ENCODE data around the gene SEMA3A. TPM values are rescaled to one million over a fixed set of nuclear protein-coding genes. Genes with fewer than 3 reads are reported as not detected.

The SEMA3A gene
- total and polyA plus RNA-seq, 8 donors, result 6.1 to 32.5 (median 23.8) TPM

DNA sequence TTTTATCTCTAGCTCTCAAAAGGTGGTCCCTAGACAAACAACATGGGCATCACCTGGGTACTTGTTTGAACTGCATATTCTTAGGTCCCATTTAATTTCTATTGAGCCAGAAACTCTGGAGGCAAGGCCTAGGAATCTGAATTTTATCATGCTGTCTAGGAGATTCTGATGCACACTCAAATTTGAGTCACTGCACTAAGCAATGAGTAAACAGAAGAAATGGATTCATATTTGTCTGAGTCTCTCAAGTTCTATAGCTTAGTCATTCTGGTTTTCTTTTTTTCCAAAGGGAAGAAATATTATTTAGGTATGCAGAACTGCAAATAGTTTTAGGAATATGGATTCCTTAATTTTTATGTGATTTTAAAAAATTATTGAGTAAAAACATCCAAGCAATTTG is 185.5 kb downstream of the SEMA3A start:
- no peak for ATAC-seq
- no peak overlapping the region for H3K4me3 ChIP-seq
- H3K9me3 ChIP-seq, result no peaks in the 10 kb centered on the region
- no peaks in the 10 kb centered on the region for H3K27me3 ChIP-seq
- DNase-seq, result no peak
- intact Hi-C loops (cut with DNase I), result no loop called here
- H3K27ac ChIP-seq, result no peak overlapping the region
- H3K4me1 ChIP-seq, result no peaks in the 10 kb centered on the region
- no peaks in the 10 kb centered on the region for H3K36me3 ChIP-seq
- TF ChIP-seq, protein P1, sequence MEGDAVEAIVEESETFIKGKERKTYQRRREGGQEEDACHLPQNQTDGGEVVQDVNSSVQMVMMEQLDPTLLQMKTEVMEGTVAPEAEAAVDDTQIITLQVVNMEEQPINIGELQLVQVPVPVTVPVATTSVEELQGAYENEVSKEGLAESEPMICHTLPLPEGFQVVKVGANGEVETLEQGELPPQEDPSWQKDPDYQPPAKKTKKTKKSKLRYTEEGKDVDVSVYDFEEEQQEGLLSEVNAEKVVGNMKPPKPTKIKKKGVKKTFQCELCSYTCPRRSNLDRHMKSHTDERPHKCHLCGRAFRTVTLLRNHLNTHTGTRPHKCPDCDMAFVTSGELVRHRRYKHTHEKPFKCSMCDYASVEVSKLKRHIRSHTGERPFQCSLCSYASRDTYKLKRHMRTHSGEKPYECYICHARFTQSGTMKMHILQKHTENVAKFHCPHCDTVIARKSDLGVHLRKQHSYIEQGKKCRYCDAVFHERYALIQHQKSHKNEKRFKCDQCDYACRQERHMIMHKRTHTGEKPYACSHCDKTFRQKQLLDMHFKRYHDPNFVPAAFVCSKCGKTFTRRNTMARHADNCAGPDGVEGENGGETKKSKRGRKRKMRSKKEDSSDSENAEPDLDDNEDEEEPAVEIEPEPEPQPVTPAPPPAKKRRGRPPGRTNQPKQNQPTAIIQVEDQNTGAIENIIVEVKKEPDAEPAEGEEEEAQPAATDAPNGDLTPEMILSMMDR (IDR thresholded peaks at IDR 0.05), result no peak

DNA sequence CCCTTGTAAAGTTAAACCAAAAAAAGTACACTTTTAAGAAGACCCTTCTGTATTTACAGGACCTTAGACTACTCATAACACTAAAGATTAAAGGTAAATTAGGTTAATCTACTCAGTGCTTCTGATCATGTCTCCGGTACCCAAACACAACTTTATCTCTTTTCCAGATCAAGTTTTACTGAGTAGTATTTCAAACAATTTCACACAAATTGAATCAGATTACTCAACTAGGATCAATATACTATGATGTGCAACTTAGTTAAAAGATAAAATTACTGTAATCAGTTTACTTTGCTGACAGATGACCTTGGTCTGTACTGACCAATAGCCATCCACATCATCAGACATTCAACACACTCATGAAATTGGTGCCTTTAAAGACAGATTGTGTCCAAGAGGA is 191.4 kb downstream of the SEMA3A start:
- no peaks in the 10 kb centered on the region for H3K9me3 ChIP-seq
- DNase-seq (no peak), ATAC-seq (no peak)
- H3K4me3 ChIP-seq, result no peak overlapping the region
- no peak overlapping the region for H3K27ac ChIP-seq
- H3K36me3 ChIP-seq, result no peaks in the 10 kb centered on the region
- intact Hi-C loops (cut with DNase I), result no loop called here
- TF ChIP-seq, protein P1 (IDR thresholded peaks at IDR 0.05), result no peak
- H3K27me3 ChIP-seq, result no peaks in the 10 kb centered on the region
- H3K4me1 ChIP-seq, result no peaks in the 10 kb centered on the region

DNA sequence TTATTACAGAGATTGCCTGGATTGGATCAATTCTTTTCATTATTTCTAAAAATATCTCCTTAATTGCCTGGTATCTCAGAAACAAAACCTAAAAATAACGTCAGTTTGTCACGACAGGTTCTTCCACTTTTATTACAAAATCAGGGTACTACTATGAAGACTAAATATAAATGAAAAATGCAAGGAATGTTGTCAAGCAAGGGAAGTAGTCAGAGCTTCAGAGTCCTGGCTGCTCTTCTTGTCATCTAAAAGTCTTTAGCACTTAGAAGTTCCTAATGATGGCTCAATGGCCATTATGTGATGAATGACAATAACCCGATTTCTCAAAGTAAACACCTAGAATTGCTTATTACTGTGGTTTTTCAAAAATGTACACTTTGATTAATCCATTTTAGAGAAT is 192.2 kb downstream of the SEMA3A start:
- no peaks in the 10 kb centered on the region for H3K27me3 ChIP-seq
- no peak overlapping the region for H3K4me3 ChIP-seq
- H3K27ac ChIP-seq, result no peak overlapping the region
- peak; percentile 54 for ATAC-seq
- no peaks in the 10 kb centered on the region for H3K4me1 ChIP-seq
- intact Hi-C loops (cut with DNase I), result no loop called here
- H3K36me3 ChIP-seq, result no peaks in the 10 kb centered on the region
- TF ChIP-seq, protein P1 (IDR thresholded peaks at IDR 0.05), result no peak
- DNase-seq, result no peak
- no peaks in the 10 kb centered on the region for H3K9me3 ChIP-seq

DNA sequence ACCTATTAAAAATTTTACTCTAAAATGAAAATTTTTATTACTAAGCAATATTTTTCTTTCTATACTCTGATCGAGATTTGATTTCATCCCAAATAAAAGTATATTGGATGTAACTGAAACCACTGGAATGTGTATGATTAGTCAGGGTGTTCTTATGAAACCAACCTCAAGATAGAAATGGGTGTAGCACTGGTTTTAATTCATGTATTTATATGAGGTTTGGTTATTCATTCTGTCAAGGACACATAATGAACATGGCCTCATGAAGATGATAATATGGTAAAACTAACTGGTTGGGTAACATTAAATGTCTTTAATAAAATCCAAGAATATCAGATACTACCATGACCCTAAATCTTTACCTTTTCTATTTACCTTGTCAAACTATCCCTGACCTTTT is 197.7 kb downstream of the SEMA3A start:
- H3K36me3 ChIP-seq, result no peaks in the 10 kb centered on the region
- H3K4me1 ChIP-seq, result no peaks in the 10 kb centered on the region
- intact Hi-C loops (cut with DNase I), result no loop called here
- ATAC-seq (no peak), DNase-seq (no peak)
- no peaks in the 10 kb centered on the region for H3K27me3 ChIP-seq
- H3K9me3 ChIP-seq, result no peaks in the 10 kb centered on the region
- TF ChIP-seq, protein P1 (IDR thresholded peaks at IDR 0.05), result no peak
- no peak overlapping the region for H3K27ac ChIP-seq
- no peak overlapping the region for H3K4me3 ChIP-seq

DNA sequence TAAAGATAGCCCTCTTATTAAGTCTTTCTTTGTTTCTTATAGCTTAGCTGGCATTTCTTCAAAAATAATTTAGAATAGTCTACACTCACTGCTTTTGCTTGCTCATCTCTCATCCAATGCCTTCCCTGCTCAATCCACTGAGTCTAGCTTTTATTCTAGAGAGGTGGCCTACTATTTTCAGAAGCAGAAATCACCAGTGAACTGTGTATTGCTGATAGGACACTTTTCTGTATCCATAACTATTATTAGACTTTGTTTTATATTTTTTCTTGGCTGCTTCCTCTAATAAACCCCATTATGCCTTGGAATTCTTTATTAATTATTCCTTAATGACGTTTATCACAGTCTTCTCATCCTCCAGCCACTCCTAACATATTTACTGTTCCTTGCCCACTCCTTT is 206.8 kb downstream of the SEMA3A start:
- TF ChIP-seq, protein P1 (IDR thresholded peaks at IDR 0.05), result no peak
- intact Hi-C loops (cut with DNase I), result no loop called here
- no peak for DNase-seq
- H3K4me3 ChIP-seq, result no peak overlapping the region
- no peak overlapping the region for H3K27ac ChIP-seq
- H3K36me3 ChIP-seq, result no peaks in the 10 kb centered on the region
- no peaks in the 10 kb centered on the region for H3K4me1 ChIP-seq
- H3K27me3 ChIP-seq, result no peaks in the 10 kb centered on the region
- ATAC-seq, result no peak
- H3K9me3 ChIP-seq, result no peaks in the 10 kb centered on the region
